ENCODE measurements around the gene CHL1. TPM values are rescaled to one million over a fixed set of nuclear protein-coding genes. Genes with fewer than 3 reads are reported as not detected.

The CHL1 gene
- total and polyA plus RNA-seq, 12 donors, result 0.55 to 28.8 (median 2.2) TPM

DNA sequence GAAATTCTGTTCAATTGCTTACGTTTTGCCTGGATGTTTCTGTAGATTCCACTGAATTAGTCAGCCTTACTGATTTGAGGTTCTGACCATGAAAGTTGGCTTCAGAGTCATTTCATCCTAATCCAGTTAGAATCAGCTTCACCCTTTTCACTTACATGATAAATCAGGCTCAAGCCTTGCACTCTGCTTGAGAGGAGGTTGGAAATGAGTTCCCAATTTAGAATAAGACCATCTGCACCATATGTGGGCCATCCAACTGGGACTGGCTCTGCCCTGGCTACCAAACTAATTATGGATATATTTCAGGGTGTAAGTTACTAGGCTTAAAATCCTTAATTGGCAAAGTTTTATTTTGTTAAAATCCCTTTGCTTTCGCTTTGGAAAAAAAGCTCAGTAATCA, 255.7 kb downstream of the CHL1 start:
- TF ChIP-seq, protein P1, sequence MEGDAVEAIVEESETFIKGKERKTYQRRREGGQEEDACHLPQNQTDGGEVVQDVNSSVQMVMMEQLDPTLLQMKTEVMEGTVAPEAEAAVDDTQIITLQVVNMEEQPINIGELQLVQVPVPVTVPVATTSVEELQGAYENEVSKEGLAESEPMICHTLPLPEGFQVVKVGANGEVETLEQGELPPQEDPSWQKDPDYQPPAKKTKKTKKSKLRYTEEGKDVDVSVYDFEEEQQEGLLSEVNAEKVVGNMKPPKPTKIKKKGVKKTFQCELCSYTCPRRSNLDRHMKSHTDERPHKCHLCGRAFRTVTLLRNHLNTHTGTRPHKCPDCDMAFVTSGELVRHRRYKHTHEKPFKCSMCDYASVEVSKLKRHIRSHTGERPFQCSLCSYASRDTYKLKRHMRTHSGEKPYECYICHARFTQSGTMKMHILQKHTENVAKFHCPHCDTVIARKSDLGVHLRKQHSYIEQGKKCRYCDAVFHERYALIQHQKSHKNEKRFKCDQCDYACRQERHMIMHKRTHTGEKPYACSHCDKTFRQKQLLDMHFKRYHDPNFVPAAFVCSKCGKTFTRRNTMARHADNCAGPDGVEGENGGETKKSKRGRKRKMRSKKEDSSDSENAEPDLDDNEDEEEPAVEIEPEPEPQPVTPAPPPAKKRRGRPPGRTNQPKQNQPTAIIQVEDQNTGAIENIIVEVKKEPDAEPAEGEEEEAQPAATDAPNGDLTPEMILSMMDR (IDR thresholded peaks at IDR 0.05), result no peak
- Histone ChIP-seq H3K4me1 (no peaks in the 10 kb centered on the region), H3K27me3 (no peaks in the 10 kb centered on the region), H3K27ac (no peak overlapping the region), H3K9me3 (no peaks in the 10 kb centered on the region), H3K36me3 (no peaks in the 10 kb centered on the region), H3K4me3 (no peak overlapping the region)
- 80 to 87% methylated on average over 2 of the region's 2 CpGs for WGBS, 2 donors
- ATAC-seq (no peak), DNase-seq (no peak)
- intact Hi-C loops (cut with DNase I), result no loop called here

DNA sequence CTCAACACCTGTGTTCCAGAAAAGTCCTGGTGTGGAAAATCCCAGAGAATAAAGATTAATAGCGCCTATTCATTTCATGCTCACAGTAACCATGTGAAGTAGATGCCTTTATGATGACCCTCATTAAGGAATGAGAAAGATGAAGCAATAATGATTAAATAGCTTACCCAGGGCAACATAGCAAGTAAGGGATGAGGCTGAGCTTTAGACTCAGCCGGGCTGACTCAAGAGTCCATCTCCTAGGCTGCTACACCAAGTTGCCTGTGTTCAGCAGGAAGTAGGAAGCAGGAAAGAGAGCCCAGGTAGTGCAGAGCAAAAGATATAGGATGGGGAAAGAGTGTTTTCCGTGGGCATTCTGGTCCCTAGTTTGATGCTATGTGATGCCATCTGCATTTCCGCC, 256.5 kb downstream of the CHL1 start:
- intact Hi-C loops (cut with DNase I), result no loop called here
- TF ChIP-seq, protein P1 (IDR thresholded peaks at IDR 0.05), result no peak
- WGBS, 2 donors, result 79 to 89% methylated on average over 4 of the region's 4 CpGs
- Histone ChIP-seq H3K27me3 (no peaks in the 10 kb centered on the region), H3K4me1 (no peaks in the 10 kb centered on the region), H3K9me3 (no peaks in the 10 kb centered on the region), H3K27ac (no peak overlapping the region), H3K36me3 (no peaks in the 10 kb centered on the region), H3K4me3 (no peak overlapping the region)
- ATAC-seq (no peak), DNase-seq (no peak)

DNA sequence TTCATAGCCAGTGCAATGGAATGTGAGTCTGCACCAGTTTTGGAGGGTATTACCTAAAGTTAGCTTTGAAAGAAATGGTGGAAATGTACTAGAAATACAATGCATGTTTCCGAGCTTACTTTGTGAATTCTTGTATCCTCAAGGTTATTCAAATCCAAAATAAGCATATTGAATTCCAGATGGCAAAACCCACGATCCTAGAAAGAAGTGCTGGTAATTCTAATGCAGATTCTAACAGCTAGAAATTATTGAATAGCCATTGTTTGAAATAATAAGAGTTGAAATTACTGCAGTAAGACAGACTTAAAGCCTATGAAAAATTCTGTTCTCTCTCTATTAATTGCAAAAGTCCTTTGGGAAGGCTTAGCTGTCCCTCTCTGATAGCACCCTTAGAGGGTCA, 258.4 kb downstream of the CHL1 start:
- Histone ChIP-seq H3K9me3 (no peaks in the 10 kb centered on the region), H3K27ac (no peak overlapping the region), H3K4me3 (no peak overlapping the region), H3K4me1 (no peaks in the 10 kb centered on the region), H3K36me3 (no peaks in the 10 kb centered on the region), H3K27me3 (no peaks in the 10 kb centered on the region)
- intact Hi-C loops (cut with DNase I), result no loop called here
- TF ChIP-seq, protein P1 (IDR thresholded peaks at IDR 0.05), result no peak
- WGBS, 2 donors, result 49 to 59% methylated on average over 2 of the region's 2 CpGs
- DNase-seq, result no peak
- no peak for ATAC-seq

DNA sequence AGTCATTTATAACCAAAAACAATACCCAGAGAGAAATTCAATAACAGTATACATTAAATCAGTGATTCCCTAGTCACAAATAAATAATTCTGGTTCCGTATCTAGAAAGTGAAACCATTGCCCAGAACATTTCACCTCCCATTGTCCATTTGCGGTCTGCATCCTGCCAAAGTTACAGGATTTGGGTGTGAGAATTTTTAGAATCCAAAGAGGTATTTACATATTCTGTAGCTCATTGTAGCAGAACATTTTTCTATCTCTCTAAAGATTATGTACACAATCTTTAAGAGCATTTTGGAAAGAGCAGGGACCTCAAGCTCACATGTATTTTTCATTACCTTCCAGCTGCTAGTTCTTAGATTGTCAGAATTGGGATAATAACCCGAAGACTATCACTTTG, 261.6 kb downstream of the CHL1 start:
- intact Hi-C loops (cut with DNase I), result no loop called here
- WGBS, 2 donors, result 55 to 71% methylated on average over 3 of the region's 3 CpGs
- H3K4me3 ChIP-seq, result no peak overlapping the region
- no peaks in the 10 kb centered on the region for H3K36me3 ChIP-seq
- ATAC-seq (no peak), DNase-seq (no peak)
- TF ChIP-seq, protein P1 (IDR thresholded peaks at IDR 0.05), result no peak
- H3K9me3 ChIP-seq, result no peaks in the 10 kb centered on the region
- H3K4me1 ChIP-seq, result no peaks in the 10 kb centered on the region
- no peak overlapping the region for H3K27ac ChIP-seq
- no peaks in the 10 kb centered on the region for H3K27me3 ChIP-seq
